Ovary (tissue), 3 donors: ENCODE data around the gene SHISA3.

ENCODE experiments used
- CTCF ChIP-seq, 3 donors: fragments of 450-650 bp in 2 of 3; fragments of 200-600 bp in 1 of 3; IDR thresholded peaks; one replicate each; pipeline versions ENCODE4 v1.5.1 to v1.8.0; 2016 to 2022; ENCODE audit warnings: antibody characterized with exemption in 3 of 3, mild to moderate bottlenecking in 1 of 3
- EP300 ChIP-seq: sonication (generic); formaldehyde crosslinking; IDR thresholded peaks from one replicate; pipeline ENCODE4 v1.6.1; 2017; ENCODE audit warnings: antibody characterized with exemption
- POLR2A ChIP-seq: fragments of 450-650 bp; IDR thresholded peaks from one replicate; pipeline ENCODE4 v1.6.1; 2017; ENCODE audit warnings: antibody characterized with exemption, mild to moderate bottlenecking, moderate library complexity
- donor health status: DM: no; HTN: no; CAD: no.

- TF ChIP-seq EP300 (no peak), CTCF (IDR thresholded peaks at IDR 0.05) (no peak), POLR2A (no peak)
These were observed 49.5 kb downstream of the SHISA3 start for GRCh38 chr4:42446823-42447222.
